ENCODE data around the gene BBS7.

DNA sequence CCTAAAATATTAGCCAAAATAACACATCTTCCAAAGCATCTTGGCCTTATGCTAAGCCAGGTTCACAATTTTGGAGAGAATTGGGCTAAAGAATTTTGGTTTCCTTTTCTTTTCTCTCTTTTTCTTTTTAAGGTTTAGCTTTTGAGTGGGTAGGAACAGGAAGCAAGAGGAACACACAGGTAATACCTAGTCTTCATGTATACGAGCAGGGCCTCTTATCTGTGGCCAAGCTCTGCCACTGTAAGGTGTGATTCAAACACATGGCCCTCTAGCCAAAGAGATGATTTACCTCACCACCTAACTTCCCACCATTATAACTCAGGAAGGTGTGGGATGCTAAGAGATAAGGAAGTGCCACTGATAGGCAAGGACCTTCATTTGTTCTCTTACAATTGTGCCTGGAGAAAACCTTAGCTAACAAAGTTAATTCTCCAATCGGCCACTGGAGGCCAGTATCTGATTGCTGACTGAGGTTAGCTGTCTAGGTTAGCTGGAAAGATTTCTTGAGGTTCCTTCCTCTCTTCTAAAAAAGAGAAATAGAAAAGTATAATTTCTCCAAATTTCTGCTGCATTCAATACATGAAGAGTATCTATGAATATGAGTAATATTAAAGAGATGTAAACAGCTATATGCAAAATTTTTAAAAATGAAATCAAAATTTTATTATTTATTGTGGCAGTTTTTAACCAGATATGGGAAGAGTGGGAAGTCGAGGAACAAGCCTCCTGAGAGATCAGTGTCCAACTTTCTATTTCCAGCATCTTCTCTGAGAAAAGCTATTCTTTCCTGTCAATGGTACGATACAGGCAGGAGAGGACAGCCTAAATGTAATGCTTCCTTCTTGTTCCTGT, 30.1 kb upstream of the BBS7 start:
- TF ChIP-seq CTCF (conservative IDR thresholded peaks at IDR 0.05 in 1 of 2, IDR thresholded peaks at IDR 0.05 in 1 of 2; ENCODE audit: low read depth in 1 of 2, low read length in 2 of 2) (peak; percentile 79), EZH2 (IDR thresholded peaks at IDR 0.05; ENCODE audit: low read length, missing control alignments) (no peak)
